Activated B cell treated with CpG ODN at 0.5 μM for 24 hours (primary cell): ENCODE measurements around the gene SUSD4. TPM values are rescaled to one million over a fixed set of nuclear protein-coding genes. Genes with fewer than 3 reads are reported as not detected.

Source experiments
- ATAC-seq: fragments of 200-7000 bp; cut with Tn5 transposase; one replicate; pipeline ENCODE4 v1.10.0; 2021; ENCODE audit warnings: low read depth, mild to moderate bottlenecking, moderate library complexity
- CTCF ChIA-PET: fragments of 350-600 bp; sonication (Branson Sonifier 250); formaldehyde crosslinking; loops from one replicate; lab custom pipeline; 2021; ENCODE audit warnings: antibody characterized with exemption; lab: Charles Lee
- POLR2A ChIA-PET: fragments of 350-600 bp; sonication (Branson Sonifier 250); formaldehyde crosslinking; loops from one replicate; lab custom pipeline; 2021; ENCODE audit warnings: antibody characterized with exemption; lab: Charles Lee
- DNase-seq: peaks from one replicate; pipeline ENCODE4 v3.0.0; 2022
- H3K27ac Mint-ChIP-seq: one replicate; pipeline ENCODE4 v1.8.0; 2020; ENCODE audit warnings: mixed read lengths
- H3K27me3 Mint-ChIP-seq: one replicate; pipeline ENCODE4 v1.8.0; 2021; ENCODE audit warnings: mixed read lengths
- H3K36me3 Mint-ChIP-seq: one replicate; pipeline ENCODE4 v1.8.0; 2021; ENCODE audit warnings: low read depth, mixed read lengths
- H3K4me1 Mint-ChIP-seq: one replicate; pipeline ENCODE4 v1.8.0; 2021; ENCODE audit warnings: mixed read lengths
- H3K4me3 Mint-ChIP-seq: one replicate; pipeline ENCODE4 v1.8.0; 2020; ENCODE audit warnings: mild to moderate bottlenecking, mixed read lengths
- H3K9me3 Mint-ChIP-seq: one replicate; pipeline ENCODE4 v1.8.0; 2020; ENCODE audit warnings: mixed read lengths
- intact Hi-C: fragments of 100-400 bp; cut with micrococcal nuclease; formaldehyde crosslinking; loops from one replicate; pipeline ENCODE4 v1.15.1; 2024
- total RNA-seq: library from RNA; stranded (reverse); gene quantifications from 2 replicates; pipeline ENCODE4 v1.2.3, GENCODE V29; 2022
- TF ChIP-seq, protein P1 (sequence below): fragments of 200-600 bp; IDR thresholded peaks from one replicate; pipeline ENCODE4 v1.8.0; 2022; ENCODE audit warnings: antibody characterized with exemption, mild to moderate bottlenecking

The SUSD4 gene
- total RNA-seq, 1 donor from 2014 or later, result not detected

- no peak overlapping the region for H3K4me3 Mint-ChIP-seq
- no peaks in the 10 kb centered on the region for H3K9me3 Mint-ChIP-seq
- no peak for ATAC-seq
- no peak overlapping the region for H3K27ac Mint-ChIP-seq
- intact Hi-C loops, result no loop called here
- H3K27me3 Mint-ChIP-seq, result peaks cover 20% of the 10 kb centered on the region
- no peak for DNase-seq
- H3K4me1 Mint-ChIP-seq, result no peaks in the 10 kb centered on the region
- CTCF ChIA-PET, result no interaction called here
- POLR2A ChIA-PET, result no interaction called here
- TF ChIP-seq, protein P1, sequence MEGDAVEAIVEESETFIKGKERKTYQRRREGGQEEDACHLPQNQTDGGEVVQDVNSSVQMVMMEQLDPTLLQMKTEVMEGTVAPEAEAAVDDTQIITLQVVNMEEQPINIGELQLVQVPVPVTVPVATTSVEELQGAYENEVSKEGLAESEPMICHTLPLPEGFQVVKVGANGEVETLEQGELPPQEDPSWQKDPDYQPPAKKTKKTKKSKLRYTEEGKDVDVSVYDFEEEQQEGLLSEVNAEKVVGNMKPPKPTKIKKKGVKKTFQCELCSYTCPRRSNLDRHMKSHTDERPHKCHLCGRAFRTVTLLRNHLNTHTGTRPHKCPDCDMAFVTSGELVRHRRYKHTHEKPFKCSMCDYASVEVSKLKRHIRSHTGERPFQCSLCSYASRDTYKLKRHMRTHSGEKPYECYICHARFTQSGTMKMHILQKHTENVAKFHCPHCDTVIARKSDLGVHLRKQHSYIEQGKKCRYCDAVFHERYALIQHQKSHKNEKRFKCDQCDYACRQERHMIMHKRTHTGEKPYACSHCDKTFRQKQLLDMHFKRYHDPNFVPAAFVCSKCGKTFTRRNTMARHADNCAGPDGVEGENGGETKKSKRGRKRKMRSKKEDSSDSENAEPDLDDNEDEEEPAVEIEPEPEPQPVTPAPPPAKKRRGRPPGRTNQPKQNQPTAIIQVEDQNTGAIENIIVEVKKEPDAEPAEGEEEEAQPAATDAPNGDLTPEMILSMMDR, result no peak
- no peaks in the 10 kb centered on the region for H3K36me3 Mint-ChIP-seq
Observed at GRCh38 chr1:223176437-223176836, 187.5 kb downstream of the SUSD4 start.

GRCh38 chr1:223175633-223176032 lies 188.3 kb downstream of the SUSD4 start:
- TF ChIP-seq, protein P1, result no peak

DNA sequence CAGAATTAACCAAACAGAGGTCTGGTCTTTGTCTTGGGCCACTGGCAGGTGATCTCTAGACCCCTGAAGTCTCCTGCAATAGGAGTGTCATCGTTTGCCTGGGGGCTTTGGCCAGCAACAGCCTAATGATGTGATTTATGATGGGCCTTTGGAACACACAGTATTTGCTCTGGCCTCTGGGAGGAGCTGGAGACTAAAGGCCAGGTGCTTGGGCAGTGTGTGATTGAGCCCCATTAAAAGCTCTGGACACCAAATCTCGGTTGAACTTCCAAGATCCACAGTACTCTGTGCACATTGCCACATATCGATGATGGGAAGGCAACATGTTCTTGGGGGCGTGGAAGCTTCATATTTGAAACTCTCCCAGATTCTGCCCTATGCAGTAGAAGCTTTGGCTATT lies 188.9 kb downstream of the SUSD4 start:
- no peak for DNase-seq
- ChIA-PET CTCF (interaction anchor here (1.5 kb wide), 1 partner anchor 46 kb away, joined by 3 read pairs; no protein-coding TSS in a partner anchor), POLR2A (no interaction called here)
- Mint-ChIP-seq H3K27ac (no peak overlapping the region), H3K4me1 (no peaks in the 10 kb centered on the region), H3K4me3 (no peak overlapping the region), H3K9me3 (no peaks in the 10 kb centered on the region), H3K36me3 (no peaks in the 10 kb centered on the region), H3K27me3 (peaks cover 18% of the 10 kb centered on the region)
- intact Hi-C loops, result no loop called here
- no peak for ATAC-seq
- TF ChIP-seq, protein P1, result no peak

More at GRCh38 chr1:223175633-223176032, 188.3 kb downstream of the SUSD4 start:
- Mint-ChIP-seq H3K27ac (no peak overlapping the region), H3K27me3 (peaks cover 17% of the 10 kb centered on the region), H3K36me3 (no peaks in the 10 kb centered on the region), H3K9me3 (no peaks in the 10 kb centered on the region), H3K4me1 (no peaks in the 10 kb centered on the region), H3K4me3 (no peak overlapping the region)
- ATAC-seq (no peak), DNase-seq (no peak)
- intact Hi-C loops, result no loop called here
- POLR2A ChIA-PET, result no interaction called here
- CTCF ChIA-PET, result no interaction called here

Other genes starting within 250 kb of the SUSD4 start
- gene TLR5, start 220.9 kb downstream of the SUSD4 start, total RNA-seq, result not detected in 2 replicates
- not detected in 2 replicates for gene CCDC185, start 29.2 kb upstream of the SUSD4 start, total RNA-seq